Measurements from ENCODE around the gene MNAT1. TPM values are rescaled to one million over a fixed set of nuclear protein-coding genes. Genes with fewer than 3 reads are reported as not detected.
"Not testable (repeated sequence)": the region's sequence is repeated elsewhere in the genome, so short reads cannot be mapped to it uniquely, and the experiment has no call there.

The MNAT1 gene
- total RNA-seq, 1 donor from 2014 or later = 42.4 TPM

GRCh38 chr14:60840313-60840712 lies 105.8 kb downstream of the MNAT1 start:
- DNase-seq (ENCODE audit: low spot score) = no peak
- Mint-ChIP-seq H3K27ac (ENCODE audit: unreplicated experiment) (no peak overlapping the region), H3K4me3 (ENCODE audit: unreplicated experiment) (no peak overlapping the region), H3K27me3 (ENCODE audit: low read depth) (no peaks in the 10 kb centered on the region), H3K4me1 (ENCODE audit: low read depth) (no peaks in the 10 kb centered on the region), H3K36me3 (ENCODE audit: low read depth) (peaks cover 9% of the 10 kb centered on the region), H3K9me3 (ENCODE audit: low read depth) (no peaks in the 10 kb centered on the region)
- no peak for TF ChIP-seq CTCF (IDR thresholded peaks at IDR 0.05)

- TF ChIP-seq CTCF (IDR thresholded peaks at IDR 0.05) = no peak
- Mint-ChIP-seq H3K36me3 (ENCODE audit: low read depth) (peaks cover 12% of the 10 kb centered on the region), H3K27ac (ENCODE audit: unreplicated experiment) (no peak overlapping the region), H3K4me3 (ENCODE audit: unreplicated experiment) (no peak overlapping the region), H3K4me1 (ENCODE audit: low read depth) (peaks cover 15% of the 10 kb centered on the region), H3K9me3 (ENCODE audit: low read depth) (peaks cover 17% of the 10 kb centered on the region), H3K27me3 (ENCODE audit: low read depth) (no peaks in the 10 kb centered on the region)
- DNase-seq (ENCODE audit: low spot score) = no peak
These were observed 111.0 kb downstream of the MNAT1 start for GRCh38 chr14:60845523-60845922.

DNA sequence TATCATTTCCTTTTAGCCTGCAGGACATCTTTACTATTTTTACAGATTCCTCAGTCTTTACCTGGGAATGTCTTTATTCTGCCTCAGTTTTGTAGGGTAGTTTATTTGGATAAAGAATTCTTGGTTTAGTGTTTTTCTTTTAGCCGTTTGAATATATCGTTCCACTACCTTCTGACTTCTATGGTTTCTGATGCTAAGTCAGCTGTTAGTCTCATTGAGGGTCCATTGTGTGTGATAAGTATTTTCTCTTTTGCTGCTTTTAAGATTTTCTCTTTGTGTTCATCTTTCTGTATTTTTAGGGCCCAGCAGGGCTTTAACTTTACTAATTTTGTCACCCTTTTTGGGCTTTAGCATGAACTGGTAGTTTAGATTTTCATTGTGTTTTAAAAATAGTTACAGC lies 113.5 kb downstream of the MNAT1 start:
- no peak overlapping the region for H3K27ac Mint-ChIP-seq (ENCODE audit: unreplicated experiment)
- TF ChIP-seq CTCF (IDR thresholded peaks at IDR 0.05) = no peak

DNA sequence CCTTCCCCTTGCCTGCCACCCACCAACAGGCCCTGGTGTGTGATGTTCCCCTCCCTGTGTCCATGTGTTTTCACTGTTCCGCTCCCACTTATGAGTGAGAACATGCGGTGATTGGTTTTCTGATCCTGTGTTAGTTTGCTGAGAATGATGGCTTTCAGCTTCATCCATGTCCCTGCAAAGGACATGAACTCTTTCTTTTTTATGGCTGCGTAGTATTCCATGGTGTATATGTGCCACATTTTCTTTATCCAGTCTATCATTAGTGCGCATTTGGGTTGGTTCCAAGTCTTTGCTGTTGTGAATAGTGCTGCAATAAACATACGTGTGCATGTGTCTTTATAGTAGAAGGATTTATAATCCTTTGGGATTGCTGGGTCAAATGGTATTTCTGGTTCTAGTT lies 117.1 kb downstream of the MNAT1 start:
- not testable (repeated sequence) for H3K4me1 Mint-ChIP-seq (ENCODE audit: low read depth); DNase-seq (ENCODE audit: low spot score); H3K27me3 Mint-ChIP-seq (ENCODE audit: low read depth); H3K27ac Mint-ChIP-seq (ENCODE audit: unreplicated experiment); H3K4me3 Mint-ChIP-seq (ENCODE audit: unreplicated experiment)
- Mint-ChIP-seq H3K36me3 (ENCODE audit: low read depth) (peaks cover 26% of the 10 kb centered on the region), H3K9me3 (ENCODE audit: low read depth) (peaks cover 25% of the 10 kb centered on the region)

More for the DNA sequence above, 113.5 kb downstream of the MNAT1 start:
- H3K4me1 Mint-ChIP-seq (ENCODE audit: low read depth) = peaks cover 15% of the 10 kb centered on the region
- peaks cover 23% of the 10 kb centered on the region for H3K36me3 Mint-ChIP-seq (ENCODE audit: low read depth)
- no peaks in the 10 kb centered on the region for H3K27me3 Mint-ChIP-seq (ENCODE audit: low read depth)
- H3K9me3 Mint-ChIP-seq (ENCODE audit: low read depth) = peaks cover 21% of the 10 kb centered on the region
- no peak for DNase-seq (ENCODE audit: low spot score)
- H3K4me3 Mint-ChIP-seq (ENCODE audit: unreplicated experiment) = no peak overlapping the region

DNA sequence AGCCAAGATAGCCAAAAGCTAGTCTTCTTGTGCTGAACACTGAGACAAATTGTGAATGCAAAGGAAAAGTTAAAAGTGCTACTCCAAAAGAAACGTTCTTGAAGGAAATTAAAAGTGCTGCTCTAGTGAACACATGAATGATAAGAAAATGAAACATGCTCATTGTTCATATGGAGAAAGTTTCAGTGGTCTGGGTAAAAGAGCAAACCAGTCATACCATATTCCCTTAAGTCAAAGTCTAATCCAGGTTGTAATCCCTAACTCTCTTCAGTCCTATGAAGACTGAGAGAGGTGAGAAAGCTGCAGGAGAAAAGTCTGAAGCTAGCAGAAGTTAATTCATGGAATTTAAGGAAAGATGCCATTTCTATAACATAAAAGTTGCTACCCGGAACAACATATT lies 121.5 kb downstream of the MNAT1 start:
- TF ChIP-seq CTCF (IDR thresholded peaks at IDR 0.05) = no peak
- Mint-ChIP-seq H3K27ac (ENCODE audit: unreplicated experiment) (no peak overlapping the region), H3K9me3 (ENCODE audit: low read depth) (peaks cover 18% of the 10 kb centered on the region), H3K36me3 (ENCODE audit: low read depth) (peaks cover 25% of the 10 kb centered on the region), H3K4me1 (ENCODE audit: low read depth) (no peaks in the 10 kb centered on the region), H3K27me3 (ENCODE audit: low read depth) (no peaks in the 10 kb centered on the region), H3K4me3 (ENCODE audit: unreplicated experiment) (no peak overlapping the region)
- DNase-seq (ENCODE audit: low spot score) = no peak

DNA sequence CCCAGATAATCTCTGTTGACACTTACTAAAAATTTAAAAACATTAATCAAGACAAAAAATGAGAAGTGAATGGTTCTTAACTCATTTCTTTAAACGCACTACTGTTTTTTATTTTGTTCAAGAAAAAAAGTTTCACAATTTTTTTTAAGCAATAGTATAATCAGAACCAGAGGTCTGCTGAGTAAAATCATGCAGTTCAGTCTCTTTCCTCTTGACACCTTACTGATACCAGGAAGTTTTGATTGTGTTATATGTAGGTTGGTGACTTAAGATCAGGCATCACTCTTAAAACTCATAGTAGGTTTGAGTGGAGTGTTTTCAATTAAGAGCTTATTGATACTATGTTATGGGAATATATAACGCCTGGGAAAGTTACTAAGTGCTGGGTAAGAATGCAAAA lies 125.0 kb downstream of the MNAT1 start:
- H3K4me1 Mint-ChIP-seq (ENCODE audit: low read depth) = peaks cover 14% of the 10 kb centered on the region

More for the DNA sequence above, 125.0 kb downstream of the MNAT1 start:
- peaks cover 15% of the 10 kb centered on the region for H3K36me3 Mint-ChIP-seq (ENCODE audit: low read depth)
- no peak for TF ChIP-seq CTCF (IDR thresholded peaks at IDR 0.05)
- peaks cover 14% of the 10 kb centered on the region for H3K9me3 Mint-ChIP-seq (ENCODE audit: low read depth)
- no peak overlapping the region for H3K27ac Mint-ChIP-seq (ENCODE audit: unreplicated experiment)
- no peak for DNase-seq (ENCODE audit: low spot score)
- no peak overlapping the region for H3K4me3 Mint-ChIP-seq (ENCODE audit: unreplicated experiment)
- H3K27me3 Mint-ChIP-seq (ENCODE audit: low read depth) = no peaks in the 10 kb centered on the region
